Activated T-helper 17 cell treated with anti-CD3 and anti-CD28 coated beads, Interleukin-2, amount 50 U/mL, for 72 hours (primary cell): Measurements from ENCODE around the gene HYPK. TPM values are rescaled to one million over a fixed set of nuclear protein-coding genes. Genes with fewer than 3 reads are reported as not detected.

Source experiments
- ATAC-seq: fragments of 150-1000 bp; cut with Tn5 transposase; replicated peaks from 2 replicates; pipeline ENCODE4 v1.10.0; 2021; ENCODE audit warnings: mild to moderate bottlenecking, moderate library complexity
- H3K27ac Mint-ChIP-seq: one replicate; pipeline ENCODE4 v1.8.0; 2022; ENCODE audit warnings: mixed read lengths
- H3K27me3 Mint-ChIP-seq: one replicate; pipeline ENCODE4 v1.8.0; 2022; ENCODE audit warnings: mixed read lengths
- H3K36me3 Mint-ChIP-seq: one replicate; pipeline ENCODE4 v1.8.0; 2022; ENCODE audit warnings: low read depth, mild to moderate bottlenecking, mixed read lengths
- H3K4me1 Mint-ChIP-seq: one replicate; pipeline ENCODE4 v1.8.0; 2022; ENCODE audit warnings: mixed read lengths
- H3K4me3 Mint-ChIP-seq: one replicate; pipeline ENCODE4 v1.8.0; 2022; ENCODE audit warnings: mild to moderate bottlenecking, mixed read lengths
- H3K9me3 Mint-ChIP-seq: one replicate; pipeline ENCODE4 v1.8.0; 2022; ENCODE audit warnings: mixed read lengths
- total RNA-seq, 2 donors: library from RNA; stranded (reverse); gene quantifications; one replicate each; pipeline ENCODE4 v1.2.3, GENCODE V29; 2022

Gene HYPK
- total RNA-seq, 2 donors from 2014 or later = 15.6 to 17.5 TPM

GRCh38 chr15:43852607-43853006, 52.2 kb downstream of the HYPK start:
- no peak for ATAC-seq
- Mint-ChIP-seq H3K27me3 (no peaks in the 10 kb centered on the region), H3K4me3 (no peak overlapping the region), H3K27ac (no peak overlapping the region), H3K4me1 (no peaks in the 10 kb centered on the region), H3K9me3 (no peaks in the 10 kb centered on the region), H3K36me3 (peaks cover 98% of the 10 kb centered on the region)

Other genes starting within 250 kb of the HYPK start
- gene PPIP5K1, start 210.4 kb upstream of the HYPK start, total RNA-seq = 10 to 100 TPM; 20.2 to 43.6 TPM
- under 1 TPM in 1 of 2 donors, not detected in 1; 0.32 TPM for gene CKMT1B, start 206.6 kb upstream of the HYPK start, total RNA-seq
- 1 to 10 TPM; 1.1 to 4.4 TPM for gene STRC, start 181.8 kb upstream of the HYPK start, total RNA-seq
- 1 to 10 TPM; 2.5 to 8.8 TPM for gene CATSPER2, start 151.8 kb upstream of the HYPK start, total RNA-seq
- gene CKMT1A, start 106.7 kb upstream of the HYPK start, total RNA-seq = under 1 TPM in 1 of 2 donors, not detected in 1; 0.28 TPM
- gene PDIA3, start 54.2 kb upstream of the HYPK start, total RNA-seq = 100 to 1,000 TPM; 193 to 253 TPM
- 1 to 10 TPM in 1 of 2 donors, under 1 TPM in 1; 0.54 to 1.4 TPM for gene ELL3, start 23.6 kb upstream of the HYPK start, total RNA-seq
- 100 to 1,000 TPM; 521 to 550 TPM for gene SERF2, start 8.3 kb upstream of the HYPK start, total RNA-seq
- under 1 TPM; 0.17 to 0.24 TPM for gene SERINC4, start 379 bp upstream of the HYPK start, total RNA-seq
- 10 to 100 TPM; 46.5 to 63.4 TPM for gene MFAP1, start 24.1 kb downstream of the HYPK start, total RNA-seq
- 10 to 100 TPM; 73.0 to 86.2 TPM for gene WDR76, start 26.4 kb downstream of the HYPK start, total RNA-seq